WTC11 (cell line): ENCODE measurements around the gene AUH. TPM values are rescaled to one million over a fixed set of nuclear protein-coding genes. Genes with fewer than 3 reads are reported as not detected.

Experiments
- ATAC-seq: fragments of 200-7000 bp; cut with Tn5 transposase; 2 replicates; pipeline ENCODE4 v1.10.0; 2021; ENCODE audit warnings: mild to moderate bottlenecking, moderate library complexity
- CTCF ChIA-PET: fragments of 300-600 bp; sonication (Branson Sonifier 250); formaldehyde crosslinking; loops from one replicate; lab custom pipeline; 2021; ENCODE audit warnings: antibody characterized with exemption; lab: Charles Lee
- POLR2A ChIA-PET: fragments of 350-600 bp; sonication (Branson Sonifier 250); formaldehyde crosslinking; loops from one replicate; lab custom pipeline; 2021; ENCODE audit warnings: antibody characterized with exemption; lab: Charles Lee
- DNase-seq: peaks from one replicate; pipeline ENCODE4 v3.0.0; 2021; ENCODE audit warnings: low spot score
- H3K27ac Mint-ChIP-seq: 2 replicates; pipeline ENCODE4 v1.8.0; 2021; ENCODE audit warnings: mixed read lengths
- H3K27me3 Mint-ChIP-seq: 2 replicates; pipeline ENCODE4 v1.8.0; 2021; ENCODE audit warnings: low read depth, mild to moderate bottlenecking, moderate library complexity, mixed read lengths
- H3K36me3 Mint-ChIP-seq: 2 replicates; pipeline ENCODE4 v1.8.0; 2021; ENCODE audit warnings: mixed read lengths
- H3K4me1 Mint-ChIP-seq: 2 replicates; pipeline ENCODE4 v1.8.0; 2022; ENCODE audit warnings: mixed read lengths
- H3K4me3 Mint-ChIP-seq: 2 replicates; pipeline ENCODE4 v1.8.0; 2021; ENCODE audit warnings: mild to moderate bottlenecking, moderate library complexity, mixed read lengths
- H3K9me3 Mint-ChIP-seq: 2 replicates; pipeline ENCODE4 v1.8.0; 2021; ENCODE audit warnings: mixed read lengths
- AFF4 ChIP-seq: sonication (generic); formaldehyde crosslinking; IDR thresholded peaks from 2 replicates; pipeline ENCODE4 v1.8.1; 2023; ENCODE audit warnings: mild to moderate bottlenecking, missing genetic modification reagents, borderline replicate concordance
- ATF1 ChIP-seq: sonication (generic); formaldehyde crosslinking; IDR thresholded peaks from 2 replicates; pipeline ENCODE4 v1.8.1; 2023; ENCODE audit warnings: mild to moderate bottlenecking, moderate library complexity, missing genetic modification reagents
- CREB1 ChIP-seq: sonication (generic); formaldehyde crosslinking; IDR thresholded peaks from 2 replicates; pipeline ENCODE4 v1.8.0; 2023; ENCODE audit warnings: mild to moderate bottlenecking, missing genetic modification reagents
- FOXP1 ChIP-seq: sonication (generic); formaldehyde crosslinking; IDR thresholded peaks from 2 replicates; pipeline ENCODE4 v1.8.0; 2022; ENCODE audit warnings: missing genetic modification reagents, mild to moderate bottlenecking, moderate library complexity, borderline replicate concordance
- HMGA2 ChIP-seq: fragments of 250-450 bp; sonication (Bioruptor Pico); IDR thresholded peaks from 2 replicates; pipeline ENCODE4 v1.4.0; 2021; ENCODE audit warnings: mild to moderate bottlenecking, moderate library complexity
- MXD4 ChIP-seq: fragments of 250-450 bp; sonication (Bioruptor Pico); IDR thresholded peaks from 2 replicates; pipeline ENCODE4 v1.8.0; 2021; ENCODE audit warnings: mild to moderate bottlenecking, moderate library complexity, borderline replicate concordance
- NFATC4 ChIP-seq: fragments of 250-450 bp; sonication (Bioruptor Pico); IDR thresholded peaks from 2 replicates; pipeline ENCODE4 v1.9.0; 2021; ENCODE audit warnings: mild to moderate bottlenecking
- NR2C2 ChIP-seq: sonication (generic); formaldehyde crosslinking; IDR thresholded peaks from 2 replicates; pipeline ENCODE4 v1.8.0; 2022; ENCODE audit warnings: mild to moderate bottlenecking, missing genetic modification reagents
- OVOL2 ChIP-seq: fragments of 250-450 bp; sonication (Bioruptor Pico); IDR thresholded peaks from 2 replicates; pipeline ENCODE4 v1.9.0; 2021; ENCODE audit warnings: mild to moderate bottlenecking, borderline replicate concordance
- PRRX2 ChIP-seq: fragments of 250-450 bp; sonication (Bioruptor Pico); IDR thresholded peaks from 2 replicates; pipeline ENCODE4 v1.8.0; 2021; ENCODE audit warnings: mild to moderate bottlenecking
- RELA ChIP-seq: sonication (generic); formaldehyde crosslinking; IDR thresholded peaks from 2 replicates; pipeline ENCODE4 v1.8.1; 2022; ENCODE audit warnings: missing genetic modification reagents, mild to moderate bottlenecking, borderline replicate concordance
- RORB ChIP-seq: fragments of 250-450 bp; sonication (Bioruptor Pico); IDR thresholded peaks from 2 replicates; pipeline ENCODE4 v1.9.0; 2021; ENCODE audit warnings: mild to moderate bottlenecking
- SMAD4 ChIP-seq: sonication (generic); formaldehyde crosslinking; IDR thresholded peaks from 2 replicates; pipeline ENCODE4 v1.8.0; 2022; ENCODE audit warnings: mild to moderate bottlenecking, missing genetic modification reagents
- SP1 ChIP-seq: sonication (generic); formaldehyde crosslinking; conservative IDR thresholded peaks from 2 replicates; pipeline ENCODE4 v1.8.1; 2022; ENCODE audit warnings: missing genetic modification reagents
- STAT6 ChIP-seq: sonication (generic); formaldehyde crosslinking; conservative IDR thresholded peaks from 2 replicates; pipeline ENCODE4 v1.8.1; 2023; ENCODE audit warnings: mild to moderate bottlenecking, low read depth, missing genetic modification reagents, moderate library complexity
- TCF7 ChIP-seq: sonication (generic); formaldehyde crosslinking; IDR thresholded peaks from 2 replicates; pipeline ENCODE4 v1.8.0; 2022; ENCODE audit warnings: mild to moderate bottlenecking, low read depth, missing genetic modification reagents, moderate library complexity
- TEAD1 ChIP-seq: sonication (generic); formaldehyde crosslinking; IDR thresholded peaks from 2 replicates; pipeline ENCODE4 v1.8.0; 2022; ENCODE audit warnings: mild to moderate bottlenecking, missing genetic modification reagents
- TP53 ChIP-seq: sonication (generic); formaldehyde crosslinking; IDR thresholded peaks from 2 replicates; pipeline ENCODE4 v1.8.1; 2023; ENCODE audit warnings: mild to moderate bottlenecking, missing genetic modification reagents
- USF1 ChIP-seq: sonication (generic); formaldehyde crosslinking; IDR thresholded peaks from 2 replicates; pipeline ENCODE4 v1.8.0; 2022; ENCODE audit warnings: mild to moderate bottlenecking, missing genetic modification reagents
- ZNF138 ChIP-seq: sonication (generic); formaldehyde crosslinking; conservative IDR thresholded peaks from 2 replicates; pipeline ENCODE4 v1.8.1; 2022; ENCODE audit warnings: mild to moderate bottlenecking, moderate library complexity, missing genetic modification reagents
- ZNF263 ChIP-seq: sonication (generic); formaldehyde crosslinking; IDR thresholded peaks from 2 replicates; pipeline ENCODE4 v1.8.1; 2022; ENCODE audit warnings: low read depth, mild to moderate bottlenecking, moderate library complexity, missing genetic modification reagents
- ZNF317 ChIP-seq: sonication (generic); formaldehyde crosslinking; IDR thresholded peaks from 2 replicates; pipeline ENCODE4 v1.8.1; 2023; ENCODE audit warnings: low read depth, mild to moderate bottlenecking, moderate library complexity, missing genetic modification reagents, borderline replicate concordance
- ZSCAN18 ChIP-seq: fragments of 250-450 bp; sonication (Bioruptor Pico); IDR thresholded peaks from 2 replicates; pipeline ENCODE4 v2.1.2; 2022; ENCODE audit warnings: mild to moderate bottlenecking, moderate library complexity
- total RNA-seq: library from RNA; stranded (reverse); gene quantifications from 3 replicates; pipeline ENCODE4 v1.2.3, GENCODE V29; 2021

The AUH gene
- total RNA-seq, 1 experiment from 2014 or later, result 30.4 TPM

- ChIA-PET CTCF (interaction anchor here (1.0 kb wide), 1 partner anchor 276 kb away, joined by 5 read pairs; no protein-coding TSS in a partner anchor), POLR2A (no interaction called here)
- Mint-ChIP-seq H3K4me3 (peak overlapping the region; percentile 2; the same call in 1 of the 2 replicates), H3K9me3 (peaks cover 13% of the 10 kb centered on the region), H3K27me3 (peaks cover 38% of the 10 kb centered on the region), H3K27ac (no peak overlapping the region; the same call in 1 of the 2 replicates), H3K36me3 (peaks cover 12% of the 10 kb centered on the region), H3K4me1 (peaks cover 15% of the 10 kb centered on the region)
- ATAC-seq (no peak), DNase-seq (no peak)
- TF ChIP-seq ZNF317 (no peak), ATF1 (no peak), AFF4 (CRISPR knock-in tag) (no peak), TEAD1 (no peak), PRRX2 (CRISPR knock-in tag) (no peak), ZSCAN18 (CRISPR knock-in tag) (no peak), RORB (CRISPR knock-in tag) (no peak), OVOL2 (CRISPR knock-in tag) (no peak), FOXP1 (CRISPR knock-in tag) (no peak), MXD4 (CRISPR knock-in tag) (no peak), ZNF263 (CRISPR knock-in tag) (no peak)
These were observed 170.0 kb downstream of the AUH start for GRCh38 chr9:91191411-91192380.

GRCh38 chr9:91190062-91190461, 171.7 kb downstream of the AUH start:
- Mint-ChIP-seq H3K4me3 (no peak overlapping the region), H3K9me3 (peaks cover 13% of the 10 kb centered on the region), H3K27ac (no peak overlapping the region), H3K4me1 (peaks cover 15% of the 10 kb centered on the region), H3K27me3 (peaks cover 28% of the 10 kb centered on the region), H3K36me3 (peaks cover 12% of the 10 kb centered on the region)
- CTCF ChIA-PET, result interaction anchor here (1.3 kb wide), 1 partner anchor 156 kb away, joined by 6 read pairs; no protein-coding TSS in a partner anchor
- no peak for ATAC-seq
- no peak for DNase-seq
- POLR2A ChIA-PET, result no interaction called here
- TF ChIP-seq USF1 (CRISPR knock-in tag) (no peak), NFATC4 (CRISPR knock-in tag) (no peak), TEAD1 (no peak), TP53 (CRISPR knock-in tag) (no peak), TCF7 (no peak), STAT6 (no peak), NR2C2 (CRISPR knock-in tag) (no peak), RELA (no peak), SP1 (no peak), CREB1 (CRISPR knock-in tag) (no peak), HMGA2 (CRISPR knock-in tag) (no peak), SMAD4 (no peak), ZNF138 (no peak)
